HepG2 (cell line): ENCODE measurements around the gene GALNT9. TPM values are rescaled to one million over a fixed set of nuclear protein-coding genes. Genes with fewer than 3 reads are reported as not detected.

Source experiments
- ATAC-seq: fragments of 200-7000 bp; cut with Tn5 transposase; 3 replicates; pipeline ENCODE4 v1.9.1; 2020; ENCODE audit warnings: mild to moderate bottlenecking, moderate library complexity
- BruUV-seq: library from RNA; stranded (reverse); fragments of 400-500 nt; replicated peaks from 2 replicates; lab custom pipeline; 2021; lab: Mats Ljungman, UMichigan
- CTCF ChIA-PET: fragments of 300-600 bp; formaldehyde crosslinking; extraction: SDS; loops from one replicate; lab custom pipeline; 2021; ENCODE audit warnings: low total read pairs, inconsistent platforms, low intra/inter-chr PET ratio; lab: Yijun Ruan, JAX
- POLR2A ChIA-PET: fragments of 350-600 bp; sonication (Branson Sonifier 250); formaldehyde crosslinking; loops from one replicate; lab custom pipeline; 2020; ENCODE audit warnings: antibody characterized with exemption, inconsistent platforms; lab: Yijun Ruan, JAX
- DNase-seq: peaks from one replicate; pipeline ENCODE4 v3.0.0-alpha.2; 2015; ENCODE audit warnings: low spot score
- FAIRE-seq: peaks from 3 replicates; lab custom pipeline; 2011; peaks lifted over from hg19 to GRCh38; lab: Jason Lieb, UNC
- H2AFZ ChIP-seq: one replicate; pipeline ENCODE4 v1.6.1; 2011; ENCODE audit warnings: low read length, inconsistent platforms
- H3K27ac ChIP-seq: fragments of 300-600 bp; 3 replicates; pipeline ENCODE4 v1.8.0; 2011; ENCODE audit warnings: mixed run types, mild to moderate bottlenecking, mixed read lengths, low read length, inconsistent platforms; ENCODE audit not compliant: insufficient read depth; ENCODE audit errors: extremely low read length
- H3K27me3 ChIP-seq, 2 experiments: fragments of 200-600 bp in 1 of 2; 2 replicates in 1 of 2; 3 replicates in 1 of 2; pipeline versions ENCODE4 v1.6.0 to v1.8.0; 2011; ENCODE audit warnings: low read length in 2 of 2, mild to moderate bottlenecking in 2 of 2, moderate library complexity in 2 of 2, inconsistent platforms in 1 of 2; ENCODE audit not compliant: insufficient read depth in 2 of 2, control insufficient read depth in 1 of 2
- H3K36me3 ChIP-seq, 2 experiments: fragments of 200-600 bp in 1 of 2; replicated peaks in 1 of 2; 2 replicates in 1 of 2; 3 replicates in 1 of 2; pipeline versions ENCODE4 v1.5.1 to v1.8.0; 2011; ENCODE audit warnings: low read length in 2 of 2, inconsistent platforms in 1 of 2; ENCODE audit not compliant: insufficient read depth in 2 of 2, control insufficient read depth in 1 of 2
- H3K4me1 ChIP-seq: 2 replicates; pipeline ENCODE4 v1.5.1; 2012; ENCODE audit warnings: low read length, inconsistent platforms; ENCODE audit not compliant: insufficient read depth
- H3K4me2 ChIP-seq: 2 replicates; pipeline ENCODE4 v1.6.0; 2011; ENCODE audit warnings: low read depth, low read length, inconsistent platforms
- H3K4me3 ChIP-seq, 3 experiments: fragments of 200-600 bp in 1 of 3; sonication (generic), shearing (Covaris generic) in 1 of 3; replicated peaks in 1 of 3; 2 replicates each; pipeline ENCODE4 v1.5.1; 2011 to 2016; ENCODE audit warnings: low read length in 3 of 3, inconsistent platforms in 2 of 3, low read depth in 2 of 3, mild to moderate bottlenecking in 2 of 3, control low read depth in 1 of 3, mixed read lengths in 1 of 3; ENCODE audit not compliant: insufficient read depth in 1 of 3
- H3K79me2 ChIP-seq: one replicate; pipeline ENCODE4 v1.6.1; 2011; ENCODE audit warnings: low read length, inconsistent platforms; ENCODE audit not compliant: insufficient read depth
- H3K9ac ChIP-seq: 2 replicates; pipeline ENCODE4 v1.6.0; 2011; ENCODE audit warnings: mild to moderate bottlenecking, low read depth, low read length, inconsistent platforms; ENCODE audit not compliant: insufficient read depth
- H3K9me3 ChIP-seq: 2 replicates; pipeline ENCODE4 v1.5.1; 2012; ENCODE audit warnings: mild to moderate bottlenecking, low read length
- H4K20me1 ChIP-seq: 2 replicates; pipeline ENCODE4 v1.6.0; 2011; ENCODE audit warnings: inconsistent platforms, mild to moderate bottlenecking, low read length, moderate library complexity; ENCODE audit not compliant: insufficient read depth
- ZNF34 ChIP-seq: sonication (generic); formaldehyde crosslinking; IDR thresholded peaks from 2 replicates; pipeline ENCODE4 v1.4.0; 2020; ENCODE audit warnings: mild to moderate bottlenecking, missing genetic modification reagents, borderline replicate concordance
- ZNF777 ChIP-seq: sonication (generic); formaldehyde crosslinking; IDR thresholded peaks from 2 replicates; pipeline ENCODE4 v1.4.0; 2020; ENCODE audit warnings: missing genetic modification reagents
- ZNF788 ChIP-seq: sonication (generic); formaldehyde crosslinking; IDR thresholded peaks from 2 replicates; pipeline ENCODE4 v1.5.0; 2020; ENCODE audit warnings: mild to moderate bottlenecking, missing genetic modification reagents, borderline replicate concordance
- WGBS: methylation state at CpG from one replicate; pipeline ENCODE4 v1.1.6; 2017; ENCODE audit warnings: low lambda C conversion rate; 5-methylcytosine and 5-hydroxymethylcytosine counted together
- in situ Hi-C: cut with HindIII; loops from 2 replicates; pipeline ENCODE4 v1.10.0; 2017; ENCODE audit warnings: low pct_unique_long_range_greater_than_20kb; ENCODE audit not compliant: extremely low pct_ligation_motif_present
- intact Hi-C: fragments of 100-400 bp; cut with micrococcal nuclease; formaldehyde crosslinking; loops from one replicate; pipeline ENCODE4 v1.10.0; 2022; ENCODE audit not compliant: unreplicated experiment
- polyA plus RNA-seq, 8 experiments: library from polyadenylated mRNA; depleted of rRNA in 3 of 8; stranded (reverse) in 7 of 8; unstranded in 1 of 8; fragments of >200 nt; fragmentation: Illumina TruSeq in 4 of 8; extraction: Trizol in 4 of 8; gene quantifications; 2 replicates each; pipeline versions ENCODE4 v1.2.1 to v1.2.3, GENCODE V29; 2011 to 2016; ENCODE audit warnings: low read depth in 4 of 8, missing spikeins in 1 of 8, mixed read lengths in 1 of 8; ENCODE audit not compliant: insufficient read depth in 1 of 8
- total RNA-seq, 5 experiments: library from RNA; depleted of rRNA; stranded (reverse); fragments of >200 nt; fragmentation: Illumina TruSeq; extraction: Trizol; gene quantifications; 2 replicates each; pipeline ENCODE4 v1.2.3, GENCODE V29; 2016; ENCODE audit warnings: low read depth in 1 of 5
- TF ChIP-seq, protein P1 (sequence below): sonication (generic); formaldehyde crosslinking; IDR thresholded peaks from 2 replicates; pipeline ENCODE4 v1.4.0; 2020; ENCODE audit warnings: missing genetic modification reagents

GALNT9 gene
- total and polyA plus RNA-seq, 2 of the 13 experiments (the other 11 are each of a cell fraction or from before 2014, with no cell fraction given), result 0.04 TPM; not detected in 1

DNA sequence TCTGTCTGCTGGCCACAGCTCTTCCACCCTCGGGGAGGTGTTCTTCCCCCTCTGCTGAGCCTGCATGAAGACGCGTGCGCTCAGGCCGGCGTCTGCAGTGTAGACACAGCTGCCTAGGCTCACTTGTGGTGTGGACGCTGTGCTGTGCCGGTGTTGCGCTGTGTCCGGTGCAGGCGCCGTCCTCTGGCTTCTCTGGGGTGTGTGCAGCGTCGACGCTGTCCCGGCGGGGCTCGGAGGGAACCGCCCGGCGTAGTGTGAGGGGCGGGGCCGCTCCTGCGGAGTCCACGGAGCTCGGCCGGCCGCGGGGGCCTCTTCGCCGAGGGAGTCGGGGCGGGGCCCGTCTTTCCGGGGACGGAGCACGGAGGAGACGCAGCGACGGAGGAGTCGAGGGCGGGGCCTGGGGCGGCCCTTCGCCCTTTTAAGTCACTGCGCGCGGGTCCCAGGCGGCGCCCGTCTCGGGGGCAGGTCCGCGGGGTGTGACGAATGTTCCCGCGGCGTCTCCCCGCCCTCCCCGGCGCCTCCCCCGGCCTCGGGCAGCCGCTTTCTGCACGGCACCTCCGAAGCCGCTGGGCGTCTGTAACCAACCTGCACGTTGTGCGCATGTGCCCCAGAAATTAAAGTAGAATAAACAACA, 139.9 kb downstream of the GALNT9 start (continued):
- TF ChIP-seq, protein P1, sequence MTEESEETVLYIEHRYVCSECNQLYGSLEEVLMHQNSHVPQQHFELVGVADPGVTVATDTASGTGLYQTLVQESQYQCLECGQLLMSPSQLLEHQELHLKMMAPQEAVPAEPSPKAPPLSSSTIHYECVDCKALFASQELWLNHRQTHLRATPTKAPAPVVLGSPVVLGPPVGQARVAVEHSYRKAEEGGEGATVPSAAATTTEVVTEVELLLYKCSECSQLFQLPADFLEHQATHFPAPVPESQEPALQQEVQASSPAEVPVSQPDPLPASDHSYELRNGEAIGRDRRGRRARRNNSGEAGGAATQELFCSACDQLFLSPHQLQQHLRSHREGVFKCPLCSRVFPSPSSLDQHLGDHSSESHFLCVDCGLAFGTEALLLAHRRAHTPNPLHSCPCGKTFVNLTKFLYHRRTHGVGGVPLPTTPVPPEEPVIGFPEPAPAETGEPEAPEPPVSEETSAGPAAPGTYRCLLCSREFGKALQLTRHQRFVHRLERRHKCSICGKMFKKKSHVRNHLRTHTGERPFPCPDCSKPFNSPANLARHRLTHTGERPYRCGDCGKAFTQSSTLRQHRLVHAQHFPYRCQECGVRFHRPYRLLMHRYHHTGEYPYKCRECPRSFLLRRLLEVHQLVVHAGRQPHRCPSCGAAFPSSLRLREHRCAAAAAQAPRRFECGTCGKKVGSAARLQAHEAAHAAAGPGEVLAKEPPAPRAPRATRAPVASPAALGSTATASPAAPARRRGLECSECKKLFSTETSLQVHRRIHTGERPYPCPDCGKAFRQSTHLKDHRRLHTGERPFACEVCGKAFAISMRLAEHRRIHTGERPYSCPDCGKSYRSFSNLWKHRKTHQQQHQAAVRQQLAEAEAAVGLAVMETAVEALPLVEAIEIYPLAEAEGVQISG (CRISPR knock-in tag), result no peak
- peak; percentile 81 for TF ChIP-seq ZNF777 (CRISPR knock-in tag)

DNA sequence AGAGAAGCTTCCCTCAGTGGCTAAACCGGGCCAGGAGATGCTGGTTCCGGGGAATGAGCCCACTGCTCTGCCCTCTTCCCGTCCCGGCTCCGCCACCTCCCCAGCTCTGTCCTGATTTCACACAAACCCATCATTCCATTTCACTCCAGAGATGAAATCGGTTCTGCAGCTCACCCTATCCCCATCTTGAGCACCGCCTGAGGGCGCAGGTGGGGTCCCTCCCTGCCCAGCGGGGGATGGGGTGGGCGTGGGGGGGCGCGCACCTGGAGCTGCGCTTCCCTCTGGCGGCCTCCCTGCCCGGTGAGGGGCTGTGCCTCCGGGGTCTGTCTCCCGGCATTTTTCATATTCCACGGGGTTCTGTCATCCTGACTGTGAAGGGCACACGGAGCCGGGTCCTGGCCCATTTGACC, 140.5 kb downstream of the GALNT9 start:
- peaks cover 21 to 96% of the 10 kb centered on the region in 2 experiments for H3K27me3 ChIP-seq

More for the DNA sequence above, 140.5 kb downstream of the GALNT9 start:
- Histone ChIP-seq H3K4me3 (no peak overlapping the region; a peak in 1 of 6 replicates), H3K4me1 (no peaks in the 10 kb centered on the region), H2AFZ (no peak overlapping the region), H3K27ac (no peak overlapping the region), H3K79me2 (no peaks in the 10 kb centered on the region), H3K4me2 (peak overlapping the region; percentile 49; the same call in 1 of the 2 replicates), H4K20me1 (no peaks in the 10 kb centered on the region), H3K36me3 (no peaks in the 10 kb centered on the region), H3K9ac (no peak overlapping the region), H3K9me3 (peaks cover 9% of the 10 kb centered on the region)
- ChIA-PET POLR2A (no interaction called here), CTCF (no interaction called here)
- in situ Hi-C loops (no loop called here), intact Hi-C loops (no loop called here)
- ATAC-seq (peak; percentile 17), FAIRE-seq (no peak), DNase-seq (no peak)
- no peak for TF ChIP-seq ZNF788 (CRISPR knock-in tag)
- TF ChIP-seq ZNF34 (CRISPR knock-in tag), result 0 out of 2 replicates have a peak, but pooled peaks have one; percentile 3
- WGBS, result 20% methylated on average over 9 of the region's 20 CpGs
- no TSS peak for BruUV-seq
